Measurements from ENCODE around the gene GPS1.
"Not testable (repeated sequence)": the region's sequence is repeated elsewhere in the genome, so short reads cannot be mapped to it uniquely, and the experiment has no call there.

Gene GPS1

DNA sequence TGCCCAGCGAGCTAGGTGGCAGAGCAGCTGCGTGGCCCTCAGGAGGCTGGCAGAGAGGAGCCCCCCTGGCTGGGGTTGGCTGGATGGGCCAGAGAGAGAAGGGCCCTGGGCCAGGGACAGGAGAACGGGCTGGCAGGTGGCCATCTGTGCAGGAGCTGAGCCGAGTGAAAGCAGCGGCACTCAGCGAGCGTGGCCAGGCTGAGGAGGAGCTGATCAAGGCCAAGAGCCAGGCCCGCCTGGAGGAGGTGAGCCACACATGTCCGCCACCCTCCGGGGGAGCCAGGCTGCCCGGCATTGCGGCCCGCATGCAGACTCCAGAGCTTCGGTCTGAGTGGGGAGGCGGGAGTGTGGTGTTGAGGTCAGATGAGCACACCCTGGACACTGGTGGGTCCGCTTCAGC is 22.3 kb upstream of the GPS1 start:
- DNase-seq: no peak

- no peak for DNase-seq
Measured at GRCh38 chr17:82029990-82030469, 21.7 kb upstream of the GPS1 start.

DNA sequence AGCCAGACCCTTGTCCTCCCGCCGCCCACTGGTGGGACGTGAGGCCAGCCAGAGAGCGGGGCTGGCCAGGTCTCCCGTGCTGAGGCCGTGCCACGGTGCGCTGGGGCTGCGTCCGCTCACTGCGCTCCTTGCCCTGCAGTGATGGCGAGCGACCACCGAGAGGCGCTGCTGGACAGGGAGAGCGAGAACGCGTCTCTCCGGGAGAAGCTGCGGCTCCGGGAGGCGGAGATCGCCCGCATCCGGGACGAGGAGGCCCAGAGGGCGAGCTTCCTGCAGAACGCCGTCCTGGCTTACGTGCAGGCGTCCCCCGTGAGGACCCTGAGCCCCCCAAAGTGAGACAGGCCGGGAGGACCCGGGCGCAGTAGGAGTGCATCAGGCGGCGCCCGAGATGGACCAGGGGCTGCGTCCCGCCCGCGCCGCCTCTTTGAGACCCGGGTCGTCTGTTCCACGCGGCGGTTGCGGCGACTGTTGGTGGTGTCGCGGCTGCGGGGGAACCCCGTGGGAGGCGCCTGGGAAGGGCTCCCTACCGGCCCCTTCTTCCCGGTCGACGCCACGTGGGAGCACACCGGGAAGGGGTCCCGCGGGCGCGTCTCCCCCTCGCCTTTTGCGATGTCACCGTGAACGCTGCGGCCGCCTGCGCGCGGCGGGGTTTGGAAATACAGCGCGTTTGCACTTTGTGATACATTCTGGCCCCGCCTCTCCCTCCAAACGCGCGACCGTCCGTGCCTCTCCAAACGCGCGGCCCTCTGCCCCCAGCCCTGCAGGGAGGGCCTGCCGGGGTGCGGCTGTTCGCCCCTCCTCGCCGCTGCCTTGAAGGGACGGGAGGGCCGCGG is 21.0 kb upstream of the GPS1 start:
- peak; percentile 79 for DNase-seq

DNA sequence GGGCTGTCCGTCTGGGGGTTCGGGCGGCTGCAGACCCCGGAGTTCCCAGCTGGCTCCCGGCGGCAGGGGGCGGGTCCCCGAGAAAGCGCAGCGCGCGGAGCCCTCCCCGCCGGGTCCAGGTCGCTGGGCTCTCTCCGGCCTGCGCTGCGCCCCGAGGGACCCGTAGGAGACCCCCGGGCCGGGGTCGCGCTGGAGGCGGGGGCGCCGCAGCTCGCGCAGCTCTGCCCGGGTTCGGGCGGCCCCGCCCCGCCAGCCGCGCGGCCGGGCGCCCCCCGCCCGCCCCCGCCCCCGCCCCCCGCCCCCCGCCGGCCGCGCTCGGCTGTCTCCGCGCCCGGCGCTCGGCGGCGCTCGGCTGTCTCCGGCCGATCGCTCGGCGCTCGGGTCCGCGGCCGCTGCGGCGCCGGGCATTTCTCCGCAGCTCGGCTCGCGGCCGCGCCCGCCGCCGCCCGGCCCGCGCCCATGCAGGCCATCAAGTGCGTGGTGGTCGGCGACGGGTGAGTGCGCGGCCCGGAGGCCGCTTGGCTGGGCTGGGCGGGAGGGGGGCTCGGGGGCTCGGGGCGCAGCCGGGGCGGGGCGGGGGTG is 20.3 kb upstream of the GPS1 start, which contains the start of gene RAC3:
RAC3 (plus strand) TSS at position 376 of the 582 bp plus-strand sequence; CDS start at position 460, 84 bp downstream.
- DNase-seq: peak; percentile 39

DNA sequence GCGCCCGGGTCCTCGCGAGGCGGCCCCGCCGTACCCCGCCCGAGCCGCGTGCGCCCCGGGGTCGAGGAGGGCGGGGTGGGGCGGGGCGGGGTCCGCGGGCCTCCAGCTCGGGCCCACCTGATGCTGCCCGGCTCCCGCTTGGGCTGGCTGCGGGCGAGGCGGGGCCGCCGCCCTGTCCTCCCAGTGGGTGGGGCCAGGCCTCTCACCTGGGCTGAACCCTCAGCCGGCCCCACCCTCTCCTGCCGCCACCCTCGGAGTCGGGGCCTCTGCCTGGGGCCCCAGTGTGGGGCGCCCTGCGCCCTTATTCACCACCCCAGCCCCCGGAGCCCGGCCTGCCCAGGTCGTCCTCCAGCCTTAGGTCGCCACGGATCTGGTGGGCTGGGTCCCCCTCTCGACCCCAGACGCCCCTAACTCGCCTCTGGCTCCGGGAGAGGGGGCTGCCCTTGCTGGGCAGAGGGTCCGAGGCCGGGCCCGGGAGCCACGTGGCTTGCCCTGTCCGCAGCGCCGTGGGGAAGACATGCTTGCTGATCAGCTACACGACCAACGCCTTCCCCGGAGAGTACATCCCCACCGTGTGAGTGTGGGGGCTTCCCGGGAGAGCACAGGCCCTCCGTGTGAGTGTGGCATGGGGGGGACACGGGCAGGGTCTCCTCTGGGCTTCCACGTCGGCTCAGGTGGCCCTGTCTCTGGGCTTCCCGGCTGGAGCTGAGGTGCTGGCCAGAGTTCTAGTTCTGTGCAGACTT is 19.6 kb upstream of the GPS1 start:
- DNase-seq: peak; percentile 54

GRCh38 chr17:82033359-82034085 is 18.2 kb upstream of the GPS1 start:
- DNase-seq: no peak

DNA sequence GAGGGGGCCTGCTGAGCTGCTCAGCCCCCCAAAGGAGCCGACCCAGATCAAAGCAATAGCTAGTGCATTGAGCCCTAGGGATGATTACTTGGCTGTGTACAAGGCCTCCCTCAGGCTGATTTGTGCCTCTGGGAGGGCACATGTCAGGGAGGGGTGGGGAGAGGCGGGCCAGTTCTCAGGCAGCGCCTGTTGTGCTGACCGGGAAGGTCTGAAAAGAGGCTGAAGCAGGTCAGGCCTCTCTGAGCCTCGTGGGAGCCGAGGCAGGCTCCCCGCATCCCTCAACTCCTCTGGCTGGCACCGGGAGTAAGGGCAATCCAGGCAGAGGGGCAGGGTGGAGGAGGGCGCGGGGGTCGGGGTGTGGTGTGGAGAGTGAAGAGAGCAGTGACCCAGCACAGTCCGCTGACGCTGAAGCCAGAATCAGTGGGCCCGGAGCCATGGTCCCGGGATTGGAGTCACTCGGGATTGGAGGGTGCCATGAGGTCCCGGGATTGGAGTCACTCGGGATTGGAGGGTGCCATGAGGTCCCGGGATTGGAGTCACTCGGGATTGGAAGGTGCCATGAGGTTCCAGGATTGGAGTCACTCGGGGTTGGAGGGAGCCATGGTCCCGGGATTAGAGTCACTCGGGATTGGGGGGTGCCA is 17.2 kb upstream of the GPS1 start:
- no peak for DNase-seq

GRCh38 chr17:82035488-82035887 is 16.2 kb upstream of the GPS1 start:
- DNase-seq: no peak

DNA sequence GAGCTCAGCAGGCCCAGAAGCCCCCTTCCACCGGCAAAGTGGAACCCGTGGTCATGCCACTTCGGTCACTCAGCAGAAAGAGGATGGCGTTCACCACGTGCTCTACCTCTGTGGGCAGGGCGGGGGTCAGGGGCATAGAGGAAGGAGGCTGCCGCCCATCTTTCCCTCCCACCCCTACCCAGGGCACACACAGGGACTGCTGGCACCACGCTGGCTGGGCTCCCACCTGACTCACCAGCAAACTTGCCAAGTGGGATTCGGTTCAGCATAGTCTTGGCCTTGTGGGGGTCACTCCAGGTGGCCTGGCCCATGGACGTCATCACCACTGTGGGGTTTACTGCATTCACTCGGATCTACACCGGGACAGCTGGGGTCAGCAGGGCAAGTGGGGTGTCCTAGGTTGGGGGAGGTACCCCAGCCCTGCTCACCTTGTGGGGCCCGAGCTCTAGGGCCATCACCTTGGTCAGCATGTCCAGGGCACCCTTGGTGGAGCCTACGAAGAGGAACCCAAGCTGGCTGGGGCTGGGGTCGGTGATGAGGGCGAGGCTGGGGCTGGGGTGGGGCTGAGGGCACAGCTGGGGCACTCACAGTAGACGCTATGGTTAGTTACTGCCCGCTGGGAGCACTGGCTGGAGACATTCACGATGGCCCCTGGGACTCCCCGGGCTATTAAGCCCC is 15.6 kb upstream of the GPS1 start:
- no peak for DNase-seq

GRCh38 chr17:82036634-82037091 is 15.0 kb upstream of the GPS1 start:
- DNase-seq: no peak

- DNase-seq: peak; percentile 92
Measured at GRCh38 chr17:82037092-82037888, 14.4 kb upstream of the GPS1 start, which contains the start of gene DCXR. Gene DCXR, minus strand, starts transcription at chr17:82037697. Its CDS starts 15 bp downstream, at chr17:82037682.

- no peak for DNase-seq
Measured at GRCh38 chr17:82037889-82038195, 13.9 kb upstream of the GPS1 start.

DNA sequence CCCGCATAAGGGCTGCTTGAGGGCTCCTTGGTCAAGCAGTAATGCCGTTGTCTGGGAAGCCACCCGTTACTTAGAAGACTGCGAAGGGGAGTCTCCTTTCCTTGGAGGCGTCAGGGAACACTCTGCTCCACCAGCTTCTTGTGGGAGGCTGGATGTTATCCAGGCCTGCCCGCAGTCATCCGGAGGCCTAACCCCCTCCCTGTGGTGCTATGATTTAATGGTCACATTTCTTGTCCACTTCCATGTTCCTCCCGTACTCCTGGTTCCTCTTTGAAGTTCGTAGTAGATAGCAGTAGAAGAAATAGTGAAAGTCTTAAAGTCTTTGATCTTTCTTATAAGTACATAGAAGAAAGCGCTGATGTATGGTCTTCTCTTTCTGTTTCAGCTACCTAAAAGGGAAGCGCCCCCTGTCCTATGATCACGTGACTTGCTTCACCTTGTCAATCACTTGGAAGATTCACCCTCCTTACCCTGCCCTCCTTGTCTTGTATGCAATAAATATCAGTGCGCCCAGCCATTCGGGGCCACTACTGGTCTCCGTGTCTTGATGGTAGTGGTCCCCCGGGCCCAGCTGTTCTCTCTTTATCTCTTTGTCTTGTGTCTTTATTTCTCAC is 12.8 kb upstream of the GPS1 start:
- DNase-seq: not testable (repeated sequence)

GRCh38 chr17:82039695-82040299 is 11.9 kb upstream of the GPS1 start:
- no peak for DNase-seq

DNA sequence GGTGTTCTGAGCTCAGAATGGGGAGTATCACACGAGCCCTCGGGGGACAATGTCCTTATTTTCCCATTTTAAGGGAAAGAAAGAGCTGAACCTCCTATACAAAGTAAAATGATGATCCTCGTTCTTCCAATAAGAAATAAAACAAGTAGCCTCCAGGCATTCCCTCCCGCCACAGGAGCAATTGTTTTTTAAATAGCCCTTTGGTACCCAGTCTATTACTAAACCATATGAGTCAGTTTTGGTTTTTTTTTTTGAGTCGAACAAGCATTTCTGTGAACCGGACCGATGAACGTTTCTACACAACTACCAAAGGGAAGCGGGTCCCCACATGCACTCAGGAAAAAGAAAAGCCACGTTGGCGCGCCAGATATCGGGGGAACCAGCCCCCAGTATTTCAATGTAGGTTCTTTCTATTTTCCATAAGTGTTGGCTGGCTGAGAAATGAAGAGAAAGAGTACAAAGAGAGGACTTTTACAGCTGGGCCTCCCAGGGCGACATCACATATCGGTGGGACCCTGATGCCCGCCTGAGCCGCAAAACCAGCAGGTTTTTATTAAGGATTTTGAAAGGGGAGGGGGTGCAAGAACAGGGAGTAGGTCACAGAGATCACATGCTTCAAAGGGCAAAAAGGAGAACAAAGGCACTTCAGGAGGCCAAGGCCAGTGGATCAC is 10.4 kb upstream of the GPS1 start:
- no peak for DNase-seq

- DNase-seq: no peak
Measured at GRCh38 chr17:82042649-82043048, 9.0 kb upstream of the GPS1 start.

DNA sequence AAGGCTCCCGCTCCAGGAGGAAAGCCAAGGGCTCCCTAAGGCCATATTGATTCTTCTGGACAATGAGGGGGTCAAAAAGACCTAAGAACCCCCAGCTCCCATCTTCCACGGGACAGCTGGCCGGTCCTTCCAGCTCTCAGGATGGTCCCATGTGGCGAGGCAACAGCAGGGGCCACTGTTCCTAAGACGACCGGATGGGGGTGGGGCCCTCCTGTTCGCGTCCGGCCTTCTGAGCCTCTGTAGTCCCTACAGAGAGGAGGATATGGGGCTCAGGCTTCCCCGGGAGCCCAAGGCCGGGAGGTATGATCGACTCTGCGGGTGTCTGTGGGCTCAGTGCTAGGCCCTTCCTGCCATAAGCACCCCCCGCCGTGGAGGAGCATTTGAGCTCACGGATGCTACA is 8.2 kb upstream of the GPS1 start:
- DNase-seq: no peak

GRCh38 chr17:82045936-82046484 is 5.7 kb upstream of the GPS1 start:
- no peak for DNase-seq

DNA sequence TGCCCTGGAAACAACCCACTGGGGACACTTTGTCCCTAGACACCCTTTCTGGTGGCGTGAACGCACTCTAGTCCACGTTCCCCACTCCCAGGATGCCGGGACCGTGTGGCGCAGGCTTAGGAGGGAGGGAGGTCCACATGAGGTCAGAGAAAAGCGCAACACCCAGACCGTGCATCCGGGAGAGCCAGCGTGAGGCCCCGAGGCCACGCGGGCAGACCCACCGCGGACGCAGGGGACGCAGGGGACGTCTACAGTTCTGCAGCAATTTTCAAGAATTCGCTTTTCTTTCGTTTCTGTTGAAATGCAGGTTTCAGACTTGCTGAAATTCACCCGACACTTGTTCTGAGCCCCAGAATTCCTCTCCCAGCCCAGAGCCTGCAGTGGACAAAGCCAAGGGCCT is 4.8 kb upstream of the GPS1 start:
- DNase-seq: no peak

All from NCI-H2171 (cell line).